ENCODE results near the gene MYMX. TPM values are rescaled to one million over a fixed set of nuclear protein-coding genes. Genes with fewer than 3 reads are reported as not detected.

The MYMX gene
- total RNA-seq, 1 experiment from 2014 or later = not detected

DNA sequence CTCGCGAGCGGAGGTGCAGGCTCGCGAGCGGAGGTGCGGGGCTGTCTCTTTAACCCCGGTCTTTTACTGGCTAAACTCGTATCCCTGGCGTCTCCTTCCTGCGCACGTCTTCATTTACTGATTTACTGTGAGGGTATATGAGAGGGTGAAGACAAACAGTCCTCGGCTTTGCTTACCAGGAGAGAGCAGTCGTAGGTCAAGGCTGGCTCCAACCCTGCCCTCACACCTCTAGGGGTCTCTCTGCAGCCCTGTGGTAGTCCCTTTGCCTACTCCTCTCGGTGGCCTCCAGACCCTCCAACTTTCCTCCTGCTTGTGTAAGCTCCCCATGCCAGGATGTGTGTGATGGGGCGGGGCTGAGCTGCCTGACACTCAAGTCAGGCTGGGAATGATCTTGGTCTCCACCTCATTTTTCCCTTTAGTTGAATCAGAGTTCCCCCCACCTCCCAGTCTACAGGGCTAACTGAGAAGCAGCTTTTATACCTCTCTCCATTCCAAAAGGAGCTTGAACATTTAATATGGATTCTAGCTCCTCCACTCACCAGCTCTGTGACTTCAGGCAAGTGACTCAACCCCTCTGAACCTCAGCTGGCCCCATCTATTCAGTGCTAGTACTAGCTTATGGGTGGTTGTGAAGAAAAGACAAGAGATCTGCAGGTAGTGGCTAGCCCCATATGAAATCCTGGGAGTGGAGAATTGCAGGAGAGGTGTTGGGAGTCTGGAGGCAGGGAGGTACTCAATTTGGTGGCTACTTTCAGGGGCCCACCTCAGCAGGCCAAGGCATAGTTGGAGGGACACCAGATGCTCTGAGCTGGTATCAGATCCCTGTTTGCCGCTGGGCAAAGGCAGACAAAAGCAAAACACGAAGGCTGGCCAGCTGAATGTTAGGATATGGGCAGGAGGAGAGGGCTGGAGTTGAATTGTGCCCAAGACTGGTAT is 7.6 kb downstream of the MYMX start:
- H3K27me3 ChIP-seq (replicated peaks; ENCODE audit: insufficient read depth, low read depth, low read length, poor library complexity) = no peaks in the 10 kb centered on the region
- ChIA-PET CTCF (interaction anchor here (1.1 kb wide), 1 partner anchor 13 kb away, joined by 4 read pairs; no protein-coding TSS in a partner anchor), POLR2A (ENCODE audit: low non-redundant PET) (interaction anchor here (0.5 to 0.9 kb wide), 2 partner anchors 23 to 678 kb away, joined by 3 to 5 read pairs; partner anchors contain the start of gene HSP90AB1)
- BruUV-seq (replicated peaks) = TSS peak; percentile 42
- intact Hi-C loops (cut with micrococcal nuclease; ENCODE audit: unreplicated experiment) = no loop called here
- peaks cover 5% of the 10 kb centered on the region for H3K36me3 ChIP-seq (ENCODE audit: insufficient read depth, low read length, poor library complexity, severe bottlenecking)
- TF ChIP-seq, protein P1, sequence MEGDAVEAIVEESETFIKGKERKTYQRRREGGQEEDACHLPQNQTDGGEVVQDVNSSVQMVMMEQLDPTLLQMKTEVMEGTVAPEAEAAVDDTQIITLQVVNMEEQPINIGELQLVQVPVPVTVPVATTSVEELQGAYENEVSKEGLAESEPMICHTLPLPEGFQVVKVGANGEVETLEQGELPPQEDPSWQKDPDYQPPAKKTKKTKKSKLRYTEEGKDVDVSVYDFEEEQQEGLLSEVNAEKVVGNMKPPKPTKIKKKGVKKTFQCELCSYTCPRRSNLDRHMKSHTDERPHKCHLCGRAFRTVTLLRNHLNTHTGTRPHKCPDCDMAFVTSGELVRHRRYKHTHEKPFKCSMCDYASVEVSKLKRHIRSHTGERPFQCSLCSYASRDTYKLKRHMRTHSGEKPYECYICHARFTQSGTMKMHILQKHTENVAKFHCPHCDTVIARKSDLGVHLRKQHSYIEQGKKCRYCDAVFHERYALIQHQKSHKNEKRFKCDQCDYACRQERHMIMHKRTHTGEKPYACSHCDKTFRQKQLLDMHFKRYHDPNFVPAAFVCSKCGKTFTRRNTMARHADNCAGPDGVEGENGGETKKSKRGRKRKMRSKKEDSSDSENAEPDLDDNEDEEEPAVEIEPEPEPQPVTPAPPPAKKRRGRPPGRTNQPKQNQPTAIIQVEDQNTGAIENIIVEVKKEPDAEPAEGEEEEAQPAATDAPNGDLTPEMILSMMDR (conservative IDR thresholded peaks at IDR 0.05; ENCODE audit: low read depth, low read length) = no peak
- no peak for TF ChIP-seq EZH2 (IDR thresholded peaks at IDR 0.05; ENCODE audit: borderline replicate concordance, low read depth, low read length, poor library complexity, severe bottlenecking)
- no peaks in the 10 kb centered on the region for H3K9me3 ChIP-seq (ENCODE audit: low read depth, low read length, poor library complexity, severe bottlenecking)
- H3K4me1 ChIP-seq (ENCODE audit: insufficient read depth, low read length, poor library complexity, severe bottlenecking) = peaks cover 52% of the 10 kb centered on the region
- DNase-seq (ENCODE audit: low spot score) = peak; percentile 33
- peak overlapping the region; percentile 59 for H3K4me3 ChIP-seq (ENCODE audit: low read depth, low read length, poor library complexity, severe bottlenecking)
- H3K27ac ChIP-seq (ENCODE audit: low read depth, low read length, poor library complexity, severe bottlenecking) = peak overlapping the region; percentile 55

DNA sequence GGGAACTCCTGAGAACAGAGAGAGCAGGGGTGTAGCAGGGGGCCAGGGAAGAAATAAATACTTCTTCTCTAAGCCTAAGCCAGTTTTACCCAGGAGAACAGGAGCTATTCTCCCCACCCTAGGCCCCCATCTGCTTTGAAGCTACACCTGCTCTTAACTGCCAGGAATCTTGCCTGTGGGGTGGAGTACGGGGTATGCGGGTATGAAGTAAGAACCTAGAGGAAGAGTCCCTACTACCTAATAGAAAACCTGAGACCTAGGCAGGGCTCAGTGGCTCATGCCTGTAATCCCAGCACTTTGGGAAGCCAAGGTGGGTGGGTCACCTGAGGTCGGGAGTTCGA is 8.2 kb downstream of the MYMX start:
- peaks cover 47% of the 10 kb centered on the region for H3K4me1 ChIP-seq (ENCODE audit: insufficient read depth, low read length, poor library complexity, severe bottlenecking)
- no peak overlapping the region for H3K27ac ChIP-seq (ENCODE audit: low read depth, low read length, poor library complexity, severe bottlenecking)
- DNase-seq (ENCODE audit: low spot score) = no peak
- intact Hi-C loops (cut with micrococcal nuclease; ENCODE audit: unreplicated experiment) = no loop called here
- CTCF ChIA-PET = no interaction called here
- H3K27me3 ChIP-seq (replicated peaks; ENCODE audit: insufficient read depth, low read depth, low read length, poor library complexity) = no peaks in the 10 kb centered on the region
- TF ChIP-seq, protein P1 (conservative IDR thresholded peaks at IDR 0.05; ENCODE audit: low read depth, low read length) = no peak
- no peak for TF ChIP-seq EZH2 (IDR thresholded peaks at IDR 0.05; ENCODE audit: borderline replicate concordance, low read depth, low read length, poor library complexity, severe bottlenecking)
- H3K4me3 ChIP-seq (ENCODE audit: low read depth, low read length, poor library complexity, severe bottlenecking) = peak overlapping the region; percentile 59
- H3K36me3 ChIP-seq (ENCODE audit: insufficient read depth, low read length, poor library complexity, severe bottlenecking) = peaks cover 11% of the 10 kb centered on the region
- BruUV-seq (replicated peaks) = no TSS peak
- no peaks in the 10 kb centered on the region for H3K9me3 ChIP-seq (ENCODE audit: low read depth, low read length, poor library complexity, severe bottlenecking)
- POLR2A ChIA-PET (ENCODE audit: low non-redundant PET) = interaction anchor here (0.9 kb wide), 1 partner anchor 22 kb away, joined by 5 read pairs; the partner anchor contains the start of gene HSP90AB1

DNA sequence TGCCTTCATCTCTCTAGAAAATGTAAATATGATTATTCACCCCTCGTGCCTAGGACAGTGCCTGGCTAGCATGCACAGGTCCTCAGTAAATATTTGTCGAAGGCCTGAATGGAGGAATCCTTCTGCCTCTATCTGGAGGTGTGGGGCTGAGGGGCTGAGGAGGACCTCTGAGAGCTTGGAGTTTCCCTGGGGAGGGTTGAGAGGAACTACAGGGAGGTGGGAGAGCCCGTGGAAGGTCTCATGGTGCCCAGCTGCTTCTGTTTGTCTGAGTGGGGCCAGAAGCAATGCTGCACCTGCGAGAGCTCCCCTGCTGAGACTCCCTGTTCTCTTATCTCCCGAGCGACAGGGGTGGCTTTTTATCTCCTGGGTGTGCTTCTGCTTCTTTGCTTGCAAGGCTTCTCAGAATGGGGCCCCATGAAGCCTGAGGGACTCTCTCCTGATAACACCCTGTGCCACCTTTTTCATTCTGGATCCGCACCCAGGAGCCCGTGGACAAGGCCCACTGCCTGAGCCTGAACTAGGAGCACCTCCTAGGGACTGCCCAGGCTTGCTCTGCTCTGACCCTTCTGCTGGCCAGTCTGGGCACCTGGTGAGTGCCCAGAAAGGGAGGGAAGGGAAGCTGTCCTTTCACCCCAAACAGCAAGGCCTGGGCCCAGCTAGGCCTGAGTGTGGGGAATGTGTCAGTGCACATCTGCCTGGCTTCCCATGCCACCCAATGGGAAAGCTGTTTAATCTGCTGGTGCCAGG is 9.0 kb downstream of the MYMX start:
- H3K36me3 ChIP-seq (ENCODE audit: insufficient read depth, low read length, poor library complexity, severe bottlenecking) = peaks cover 20% of the 10 kb centered on the region
- H3K4me1 ChIP-seq (ENCODE audit: insufficient read depth, low read length, poor library complexity, severe bottlenecking) = peaks cover 43% of the 10 kb centered on the region
- ChIA-PET CTCF (interaction anchor here (1.4 kb wide), 1 partner anchor 12 kb away, joined by 11 read pairs; no protein-coding TSS in a partner anchor), POLR2A (ENCODE audit: low non-redundant PET) (no interaction called here)
- H3K27ac ChIP-seq (ENCODE audit: low read depth, low read length, poor library complexity, severe bottlenecking) = peak overlapping the region; percentile 36
- DNase-seq (ENCODE audit: low spot score) = no peak
- no peak for TF ChIP-seq EZH2 (IDR thresholded peaks at IDR 0.05; ENCODE audit: borderline replicate concordance, low read depth, low read length, poor library complexity, severe bottlenecking)
- no peaks in the 10 kb centered on the region for H3K9me3 ChIP-seq (ENCODE audit: low read depth, low read length, poor library complexity, severe bottlenecking)
- no peak overlapping the region for H3K4me3 ChIP-seq (ENCODE audit: low read depth, low read length, poor library complexity, severe bottlenecking)
- BruUV-seq (replicated peaks) = no TSS peak
- intact Hi-C loops (cut with micrococcal nuclease; ENCODE audit: unreplicated experiment) = no loop called here
- H3K27me3 ChIP-seq (replicated peaks; ENCODE audit: insufficient read depth, low read depth, low read length, poor library complexity) = no peaks in the 10 kb centered on the region

Measured in A673 (cell line).